WTC11 (cell line): ENCODE data around the gene GALNT2.

Experiments used
- CTCF ChIP-seq: fragments of 200-600 bp; IDR thresholded peaks from 2 replicates; pipeline ENCODE4 v1.8.0; 2022; ENCODE audit warnings: antibody characterized with exemption
- GABPB1 ChIP-seq: sonication (generic); formaldehyde crosslinking; IDR thresholded peaks from 2 replicates; pipeline ENCODE4 v1.8.1; 2023; ENCODE audit warnings: mild to moderate bottlenecking, missing genetic modification reagents
- MAX ChIP-seq: sonication (generic); formaldehyde crosslinking; IDR thresholded peaks from 2 replicates; pipeline ENCODE4 v1.8.0; 2022; ENCODE audit warnings: mild to moderate bottlenecking, missing genetic modification reagents
- NR2C2 ChIP-seq: sonication (generic); formaldehyde crosslinking; IDR thresholded peaks from 2 replicates; pipeline ENCODE4 v1.8.0; 2022; ENCODE audit warnings: mild to moderate bottlenecking, missing genetic modification reagents
- PREB ChIP-seq: sonication (generic); formaldehyde crosslinking; IDR thresholded peaks from 2 replicates; pipeline ENCODE4 v1.8.1; 2022; ENCODE audit warnings: mild to moderate bottlenecking, missing genetic modification reagents, moderate library complexity, borderline replicate concordance
- ZNF396 ChIP-seq: fragments of 250-450 bp; sonication (Bioruptor Pico); IDR thresholded peaks from 2 replicates; pipeline ENCODE4 v1.8.0; 2021; ENCODE audit warnings: mild to moderate bottlenecking, moderate library complexity, borderline replicate concordance

GRCh38 chr1:230327892-230328284, 260.9 kb downstream of the GALNT2 start:
- TF ChIP-seq CTCF: no peak
- TF ChIP-seq MAX (CRISPR knock-in tag): no peak
- no peak for TF ChIP-seq PREB (CRISPR knock-in tag)
- TF ChIP-seq ZNF396 (CRISPR knock-in tag): no peak
- TF ChIP-seq NR2C2: no peak
- TF ChIP-seq GABPB1: no peak
